Stimulated activated CD8-positive, alpha-beta memory T cell treated with anti-CD3 and anti-CD28 coated beads, Interleukin-2, amount 100 ng/mL, for 1 hour (primary cell): ENCODE results near the gene ATF5.
"Not testable (repeated sequence)": the region's sequence is repeated elsewhere in the genome, so short reads cannot be mapped to it uniquely, and the experiment has no call there.

ENCODE experiments used
- DNase-seq, 2 donors: peaks; one replicate each; pipeline ENCODE4 v3.0.0-alpha.2; 2020; ENCODE audit warnings: low read depth in 2 of 2

The ATF5 gene

GRCh38 chr19:49923055-49924003 lies 5.7 kb upstream of the ATF5 start:
- no peak for DNase-seq

DNA sequence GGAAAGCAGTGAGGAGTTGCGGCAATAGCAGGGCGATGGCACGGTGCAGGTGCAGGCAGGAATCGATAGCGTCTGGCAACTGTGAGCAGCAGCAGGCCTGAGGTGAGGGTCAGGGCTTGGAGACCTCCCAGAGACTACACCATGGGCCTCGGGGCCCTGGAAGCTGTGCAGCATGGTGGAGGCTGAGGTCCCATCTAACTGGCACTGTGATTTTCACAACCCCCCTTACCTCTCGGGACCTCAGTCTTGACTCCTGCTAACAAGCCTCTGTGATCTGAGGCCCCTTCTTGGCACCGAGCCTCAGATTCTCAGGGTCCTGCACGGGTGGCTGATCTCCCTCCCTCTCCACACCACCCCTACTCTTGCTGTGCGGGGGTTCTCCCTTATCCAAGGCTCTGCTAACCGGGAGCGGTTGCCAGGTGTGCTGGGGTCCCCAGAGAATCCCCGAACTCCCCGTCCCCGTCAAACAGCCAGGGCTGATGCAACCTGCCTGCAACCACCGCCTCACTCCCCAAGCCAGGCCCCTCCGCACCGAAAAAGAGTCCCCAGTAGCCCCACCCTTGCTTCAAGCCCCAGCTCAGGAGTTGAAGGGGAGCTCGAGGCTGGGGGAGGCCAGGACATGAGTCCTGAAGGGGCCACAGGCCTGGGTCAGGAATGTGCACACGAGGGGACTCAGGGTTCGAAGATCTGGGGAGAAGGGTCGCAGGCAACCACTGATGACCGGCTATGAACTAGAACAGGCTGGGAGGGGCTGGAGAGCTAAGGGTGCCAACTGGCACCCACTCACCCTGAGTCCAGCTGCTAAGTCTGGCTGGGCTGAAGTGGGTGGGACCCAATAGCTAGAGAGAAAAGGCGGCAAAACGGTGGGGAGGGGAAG lies 4.8 kb upstream of the ATF5 start:
- DNase-seq: no peak

DNA sequence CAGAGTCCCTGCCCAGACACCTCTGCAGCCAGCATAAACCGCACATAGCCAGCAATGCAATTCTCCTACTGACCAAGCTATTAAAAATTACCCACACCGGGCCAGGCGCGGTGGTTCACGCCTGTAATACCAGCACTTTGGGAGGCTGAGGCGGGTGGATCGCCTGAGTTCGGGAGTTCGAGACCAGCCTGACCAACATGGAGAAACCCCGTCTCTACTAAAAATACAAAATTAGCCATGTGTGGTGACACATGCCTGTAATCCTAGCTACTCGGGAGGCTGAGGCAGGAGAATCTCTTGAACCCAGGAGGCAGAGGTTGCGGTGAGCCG lies 4.2 kb upstream of the ATF5 start:
- not testable (repeated sequence) for DNase-seq

GRCh38 chr19:49925486-49925885 lies 3.5 kb upstream of the ATF5 start:
- DNase-seq: no peak

DNA sequence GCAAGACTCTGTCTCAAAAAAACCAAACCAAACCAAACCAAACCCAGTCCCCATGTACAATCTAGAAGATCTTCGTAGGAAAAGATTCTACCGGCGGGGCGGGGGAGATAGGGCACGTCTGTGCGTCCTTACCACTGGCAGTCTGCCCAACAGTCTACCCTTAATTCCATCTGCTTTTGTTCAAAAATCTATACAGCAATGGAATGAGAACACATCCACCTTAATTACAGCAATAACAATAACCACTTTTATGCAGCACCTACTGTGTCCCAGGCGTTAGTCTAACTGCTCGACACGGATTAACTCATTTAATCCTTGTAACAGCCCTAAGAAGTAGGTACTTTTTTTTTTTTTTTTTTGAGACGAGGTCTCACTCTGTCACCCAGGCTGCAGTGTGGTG lies 2.5 kb upstream of the ATF5 start:
- no peak for DNase-seq

DNA sequence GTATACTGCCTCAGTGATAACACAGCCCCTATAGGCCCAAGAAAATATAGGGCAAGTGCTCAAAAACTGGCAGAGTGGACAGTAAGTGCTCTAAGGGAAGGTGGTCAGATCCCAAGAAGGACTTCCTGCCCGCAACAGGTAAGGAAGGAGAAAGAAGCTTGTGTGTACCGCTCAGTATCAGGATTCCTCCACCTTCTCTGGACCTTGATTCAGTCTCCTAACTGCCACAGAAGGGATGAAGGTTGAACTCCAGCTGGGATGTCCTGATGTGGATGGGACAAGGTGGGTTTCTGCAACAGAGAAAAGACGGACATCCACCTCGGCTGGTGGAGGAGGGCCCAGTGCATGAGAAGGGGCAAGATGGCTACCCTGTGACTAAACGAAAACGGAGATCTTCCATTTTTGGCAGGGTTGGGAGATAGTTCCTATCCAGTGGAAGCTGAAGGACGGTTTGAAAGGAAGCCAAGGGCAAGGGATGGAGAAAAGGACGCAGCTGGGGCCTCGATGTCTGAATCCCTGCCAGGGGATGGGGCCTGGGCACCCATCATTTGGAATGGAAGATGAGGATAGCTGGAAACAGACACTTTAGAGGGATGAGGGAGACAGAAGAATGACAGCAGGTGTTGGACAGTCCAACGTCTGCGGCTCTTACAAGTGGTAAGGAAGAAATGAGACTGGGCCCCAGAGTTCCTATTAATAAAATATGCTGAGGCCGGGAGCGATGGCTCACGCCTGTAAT lies 1.3 kb upstream of the ATF5 start:
- DNase-seq: no peak

GRCh38 chr19:49929611-49930482 lies 842 bp downstream of the ATF5 start:
- DNase-seq: peak; percentile 70 to 84

- no peak for DNase-seq
Observed at GRCh38 chr19:49930483-49931011, 1.5 kb downstream of the ATF5 start.

DNA sequence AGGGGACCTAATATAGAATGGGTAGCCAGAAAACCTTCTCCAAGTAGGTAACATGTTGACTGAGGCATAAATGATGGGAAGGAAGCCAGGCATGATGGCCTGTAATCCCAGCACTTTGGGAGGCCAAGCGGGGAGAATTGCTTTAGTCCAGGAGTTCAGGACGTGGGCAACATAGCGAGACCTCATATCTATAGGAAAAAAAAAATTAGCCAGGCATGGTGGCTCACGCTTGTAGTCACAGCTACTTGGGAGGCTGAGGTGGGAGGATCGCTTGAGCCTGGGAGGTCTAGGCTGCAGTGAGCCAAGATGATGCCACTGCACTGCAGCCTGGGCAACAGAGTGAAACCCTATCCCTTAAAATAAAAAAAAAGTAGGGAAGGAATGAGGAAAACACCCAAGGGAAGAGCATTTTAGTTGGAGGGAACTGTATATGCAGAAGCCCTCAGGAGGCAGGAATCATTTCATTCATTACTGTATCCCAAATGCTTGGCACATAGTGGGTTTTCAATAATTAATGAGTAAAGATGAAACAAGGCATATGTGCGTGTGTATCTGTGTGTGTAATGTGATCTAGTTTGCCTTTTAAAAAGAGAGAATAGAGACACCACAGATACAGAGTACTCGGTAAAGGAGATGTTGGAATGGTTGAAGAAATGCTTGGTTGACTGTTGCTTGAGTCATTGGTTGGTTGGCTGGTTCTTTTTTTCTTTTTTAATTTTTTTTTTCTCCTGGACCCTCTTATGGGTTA lies 2.5 kb downstream of the ATF5 start:
- DNase-seq: no peak

DNA sequence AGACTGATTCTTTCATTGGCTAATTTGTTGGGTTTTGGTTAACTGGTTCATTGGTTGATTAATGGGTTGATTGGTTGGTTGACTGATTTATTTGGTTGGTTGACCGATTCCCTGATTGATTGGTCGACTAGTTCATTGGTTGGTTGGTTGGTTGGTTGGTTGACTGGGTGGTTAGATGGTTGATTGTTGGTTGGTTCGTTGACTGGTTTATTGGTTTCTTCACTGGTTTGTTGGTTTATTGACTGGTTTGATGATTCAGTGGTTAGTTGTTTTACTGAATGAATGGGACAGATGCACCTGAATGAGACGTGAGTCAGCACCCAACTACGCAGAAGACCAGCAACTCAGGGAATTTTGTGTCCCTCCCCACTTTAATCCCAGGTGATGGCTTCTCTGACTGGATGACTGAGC lies 3.0 kb downstream of the ATF5 start:
- DNase-seq: no peak

DNA sequence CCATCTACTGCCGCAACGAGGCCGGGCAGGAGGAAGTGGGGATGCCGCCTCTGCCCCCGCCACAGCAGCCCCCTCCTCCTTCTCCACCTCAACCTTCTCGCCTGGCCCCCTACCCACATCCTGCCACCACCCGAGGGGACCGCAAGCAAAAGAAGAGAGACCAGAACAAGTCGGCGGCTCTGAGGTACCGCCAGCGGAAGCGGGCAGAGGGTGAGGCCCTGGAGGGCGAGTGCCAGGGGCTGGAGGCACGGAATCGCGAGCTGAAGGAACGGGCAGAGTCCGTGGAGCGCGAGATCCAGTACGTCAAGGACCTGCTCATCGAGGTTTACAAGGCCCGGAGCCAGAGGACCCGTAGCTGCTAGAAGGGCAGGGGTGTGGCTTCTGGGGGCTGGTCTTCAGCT lies 3.7 kb downstream of the ATF5 start:
- DNase-seq: no peak

GRCh38 chr19:49933643-49934042 lies 4.6 kb downstream of the ATF5 start:
- no peak for DNase-seq

GRCh38 chr19:49936549-49936948 lies 7.5 kb downstream of the ATF5 start:
- DNase-seq: no peak

- peak; percentile 62 to 68 for DNase-seq
Observed at GRCh38 chr19:49937750-49938381, 8.9 kb downstream of the ATF5 start.

- DNase-seq: no peak
Observed at GRCh38 chr19:49938662-49939061, 9.7 kb downstream of the ATF5 start.

DNA sequence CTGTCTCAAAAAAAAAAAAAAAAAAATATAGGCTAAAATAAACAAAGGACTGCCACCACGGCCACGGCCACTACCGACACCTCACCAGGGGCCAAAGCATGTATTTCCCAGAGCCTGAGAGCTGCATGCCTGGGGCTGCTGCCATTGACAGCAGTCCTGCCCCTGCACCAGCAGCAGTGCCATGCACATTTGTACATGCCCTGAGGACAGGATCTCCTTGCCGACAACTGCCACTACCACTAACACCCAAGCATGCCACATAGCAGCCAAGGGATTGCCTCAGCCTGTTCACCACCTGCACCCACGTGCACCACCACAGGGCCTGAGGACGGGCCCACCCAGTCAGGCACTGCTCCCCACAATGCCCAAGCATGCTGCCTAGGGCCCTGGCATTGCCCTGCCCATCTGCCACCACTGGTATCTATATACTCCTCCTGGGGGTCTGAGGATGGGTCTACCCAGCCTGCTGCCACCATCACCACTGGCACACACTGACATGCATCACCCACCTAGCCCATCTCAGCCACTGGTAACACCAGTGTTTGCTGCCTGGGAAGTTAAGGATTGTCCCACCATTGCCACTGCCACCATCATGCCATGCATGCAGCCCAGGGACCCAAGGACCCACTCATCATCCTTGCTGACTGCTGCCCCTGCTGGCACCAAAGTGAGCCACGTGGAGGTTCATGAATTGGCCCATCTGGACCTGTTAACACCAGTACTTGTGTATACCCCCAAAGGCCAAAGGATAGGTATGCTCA lies 10.9 kb downstream of the ATF5 start:
- no peak for DNase-seq

- no peak for DNase-seq
Observed at GRCh38 chr19:49940482-49940791, 11.4 kb downstream of the ATF5 start.

DNA sequence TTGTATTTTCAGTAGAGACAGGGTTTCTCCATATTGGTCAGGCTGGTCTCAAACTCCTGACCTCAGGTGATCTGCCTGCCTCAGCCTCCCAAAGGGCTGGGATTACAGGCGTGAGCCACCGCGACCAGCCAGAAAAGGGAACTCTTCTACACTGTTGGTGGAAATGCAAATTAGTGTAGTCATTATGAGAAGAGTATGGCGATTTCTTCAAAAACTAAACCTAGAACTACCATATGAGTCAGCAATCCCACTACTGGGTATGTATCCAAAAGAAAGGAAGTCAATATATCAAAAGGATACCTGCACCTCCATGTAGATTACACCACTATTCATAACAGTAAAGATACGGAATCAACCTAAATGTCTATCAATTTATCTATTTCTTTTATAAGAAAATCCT lies 15.6 kb downstream of the ATF5 start:
- not testable (repeated sequence) for DNase-seq

GRCh38 chr19:49946415-49946814 lies 17.4 kb downstream of the ATF5 start:
- no peak for DNase-seq
